Loucy (cell line): ENCODE measurements around the gene OPHN1.

Experiments
- H2AFZ ChIP-seq: fragments of 200-600 bp; sonication (generic); 2 replicates; pipeline ENCODE4 v1.6.0; 2016; ENCODE audit warnings: antibody characterized with exemption, mild to moderate bottlenecking, low read length, moderate library complexity
- H3F3A ChIP-seq: fragments of 200-600 bp; 2 replicates; pipeline ENCODE4 v1.6.0; 2016; ENCODE audit warnings: antibody characterized with exemption, low read depth, mild to moderate bottlenecking
- H3K27me3 ChIP-seq: fragments of 200-600 bp; sonication (generic); 2 replicates; pipeline ENCODE4 v1.6.1; 2014; ENCODE audit warnings: low read length, mild to moderate bottlenecking; ENCODE audit not compliant: insufficient read depth, poor library complexity, severe bottlenecking
- H3K36me3 ChIP-seq: fragments of 200-600 bp; sonication (generic); 2 replicates; pipeline ENCODE4 v1.6.1; 2016; ENCODE audit warnings: low read length; ENCODE audit not compliant: insufficient read depth
- H3K4me1 ChIP-seq: fragments of 200-600 bp; sonication (generic); 2 replicates; pipeline ENCODE4 v1.5.1; 2014; ENCODE audit warnings: low read length, mild to moderate bottlenecking; ENCODE audit not compliant: insufficient read depth, poor library complexity, severe bottlenecking
- H3K4me2 ChIP-seq: fragments of 200-600 bp; sonication (generic); 2 replicates; pipeline ENCODE4 v1.6.0; 2014; ENCODE audit warnings: antibody characterized with exemption, low read length, low read depth, mild to moderate bottlenecking; ENCODE audit not compliant: poor library complexity, severe bottlenecking
- H3K4me3 ChIP-seq: fragments of 200-600 bp; sonication (generic); 2 replicates; pipeline ENCODE4 v1.5.1; 2014; ENCODE audit warnings: low read length, mild to moderate bottlenecking, mixed read lengths; ENCODE audit not compliant: poor library complexity, severe bottlenecking
- H3K79me2 ChIP-seq: fragments of 200-600 bp; sonication (generic); 2 replicates; pipeline ENCODE4 v1.6.1; 2014; ENCODE audit warnings: low read length; ENCODE audit not compliant: insufficient read depth
- H3K9ac ChIP-seq: fragments of 200-600 bp; sonication (generic); 2 replicates; pipeline ENCODE4 v1.6.0; 2014; ENCODE audit warnings: mild to moderate bottlenecking, low read depth, low read length, moderate library complexity; ENCODE audit not compliant: poor library complexity, severe bottlenecking
- H3K9me2 ChIP-seq: fragments of 200-600 bp; sonication (generic); replicated peaks from 2 replicates; pipeline ENCODE4 v1.6.1; 2016; ENCODE audit warnings: low read depth, low read length, mixed read lengths
- H3K9me3 ChIP-seq: fragments of 200-600 bp; sonication (generic); 2 replicates; pipeline ENCODE4 v1.6.1; 2014; ENCODE audit warnings: mild to moderate bottlenecking, antibody characterized with exemption, low read length, low read depth; ENCODE audit not compliant: insufficient read depth
- H4K20me1 ChIP-seq: fragments of 200-600 bp; sonication (generic); 2 replicates; pipeline ENCODE4 v1.6.0; 2014; ENCODE audit warnings: antibody characterized with exemption, low read length, mild to moderate bottlenecking; ENCODE audit not compliant: insufficient read depth, poor library complexity, severe bottlenecking
- CTCF ChIP-seq: fragments of 200-600 bp; sonication (generic); conservative IDR thresholded peaks from 2 replicates; pipeline ENCODE4 v1.5.1; 2014; ENCODE audit warnings: mild to moderate bottlenecking, antibody characterized with exemption, low read length
- EZH2phosphoT487 ChIP-seq: fragments of 200-600 bp; IDR thresholded peaks from 2 replicates; pipeline ENCODE4 v1.6.1; 2018; ENCODE audit warnings: antibody characterized with exemption, mild to moderate bottlenecking, moderate library complexity, borderline replicate concordance

OPHN1 gene

GRCh38 chrX:68203646-68204045 lies 229.6 kb downstream of the OPHN1 start:
- no peak overlapping the region for H3K9ac ChIP-seq
- H3K9me3 ChIP-seq, result no peaks in the 10 kb centered on the region
- H3K4me3 ChIP-seq, result no peak overlapping the region
- no peaks in the 10 kb centered on the region for H4K20me1 ChIP-seq
- no peaks in the 10 kb centered on the region for H3K36me3 ChIP-seq
- H3K4me1 ChIP-seq, result no peaks in the 10 kb centered on the region
- H3K27me3 ChIP-seq, result no peaks in the 10 kb centered on the region
- TF ChIP-seq EZH2phosphoT487 (no peak), CTCF (no peak)
- no peak overlapping the region for H2AFZ ChIP-seq
- no peaks in the 10 kb centered on the region for H3K9me2 ChIP-seq
- no peaks in the 10 kb centered on the region for H3F3A ChIP-seq
- no peak overlapping the region for H3K4me2 ChIP-seq
- no peaks in the 10 kb centered on the region for H3K79me2 ChIP-seq

- no peaks in the 10 kb centered on the region for H3K9me3 ChIP-seq
- H3K4me2 ChIP-seq, result no peak overlapping the region
- H3K4me3 ChIP-seq, result no peak overlapping the region
- TF ChIP-seq CTCF (no peak), EZH2phosphoT487 (no peak)
- no peaks in the 10 kb centered on the region for H3K9me2 ChIP-seq
- no peaks in the 10 kb centered on the region for H3K4me1 ChIP-seq
- H4K20me1 ChIP-seq, result no peaks in the 10 kb centered on the region
- no peaks in the 10 kb centered on the region for H3K27me3 ChIP-seq
- H3K79me2 ChIP-seq, result no peaks in the 10 kb centered on the region
- no peaks in the 10 kb centered on the region for H3K36me3 ChIP-seq
- no peak overlapping the region for H3K9ac ChIP-seq
- H2AFZ ChIP-seq, result no peak overlapping the region
- H3F3A ChIP-seq, result no peaks in the 10 kb centered on the region
Measured at GRCh38 chrX:68203211-68203610, 230.1 kb downstream of the OPHN1 start.

GRCh38 chrX:68199062-68199848 lies 234.0 kb downstream of the OPHN1 start:
- no peaks in the 10 kb centered on the region for H3K9me2 ChIP-seq
- TF ChIP-seq EZH2phosphoT487 (no peak), CTCF (no peak)
- H3K4me3 ChIP-seq, result no peak overlapping the region
- H2AFZ ChIP-seq, result no peak overlapping the region
- no peak overlapping the region for H3K9ac ChIP-seq
- H3F3A ChIP-seq, result no peaks in the 10 kb centered on the region
- no peaks in the 10 kb centered on the region for H3K79me2 ChIP-seq
- no peaks in the 10 kb centered on the region for H3K27me3 ChIP-seq
- no peaks in the 10 kb centered on the region for H3K9me3 ChIP-seq
- H3K36me3 ChIP-seq, result no peaks in the 10 kb centered on the region
- no peaks in the 10 kb centered on the region for H3K4me1 ChIP-seq
- H3K4me2 ChIP-seq, result no peak overlapping the region
- H4K20me1 ChIP-seq, result no peaks in the 10 kb centered on the region
